GM21526 (cell line): ENCODE measurements around the gene PDYN.

Source experiments
- ATAC-seq: cut with Tn5 transposase; IDR thresholded peaks from one replicate; pipeline ENCODE4 v1.9.1; 2021; ENCODE audit warnings: moderate library complexity; ENCODE audit not compliant: unreplicated experiment, low FRiP score

PDYN gene

DNA sequence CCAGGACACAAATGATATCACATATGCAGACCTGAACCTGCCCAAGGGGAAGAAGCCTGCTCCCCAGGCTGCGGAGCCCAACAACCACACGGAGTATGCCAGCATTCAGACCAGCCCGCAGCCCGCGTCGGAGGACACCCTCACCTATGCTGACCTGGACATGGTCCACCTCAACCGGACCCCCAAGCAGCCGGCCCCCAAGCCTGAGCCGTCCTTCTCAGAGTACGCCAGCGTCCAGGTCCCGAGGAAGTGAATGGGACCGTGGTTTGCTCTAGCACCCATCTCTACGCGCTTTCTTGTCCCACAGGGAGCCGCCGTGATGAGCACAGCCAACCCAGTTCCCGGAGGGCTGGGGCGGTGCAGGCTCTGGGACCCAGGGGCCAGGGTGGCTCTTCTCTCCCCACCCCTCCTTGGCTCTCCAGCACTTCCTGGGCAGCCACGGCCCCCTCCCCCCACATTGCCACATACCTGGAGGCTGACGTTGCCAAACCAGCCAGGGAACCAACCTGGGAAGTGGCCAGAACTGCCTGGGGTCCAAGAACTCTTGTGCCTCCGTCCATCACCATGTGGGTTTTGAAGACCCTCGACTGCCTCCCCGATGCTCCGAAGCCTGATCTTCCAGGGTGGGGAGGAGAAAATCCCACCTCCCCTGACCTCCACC is 56.4 kb downstream of the PDYN start:
- no peak for ATAC-seq

DNA sequence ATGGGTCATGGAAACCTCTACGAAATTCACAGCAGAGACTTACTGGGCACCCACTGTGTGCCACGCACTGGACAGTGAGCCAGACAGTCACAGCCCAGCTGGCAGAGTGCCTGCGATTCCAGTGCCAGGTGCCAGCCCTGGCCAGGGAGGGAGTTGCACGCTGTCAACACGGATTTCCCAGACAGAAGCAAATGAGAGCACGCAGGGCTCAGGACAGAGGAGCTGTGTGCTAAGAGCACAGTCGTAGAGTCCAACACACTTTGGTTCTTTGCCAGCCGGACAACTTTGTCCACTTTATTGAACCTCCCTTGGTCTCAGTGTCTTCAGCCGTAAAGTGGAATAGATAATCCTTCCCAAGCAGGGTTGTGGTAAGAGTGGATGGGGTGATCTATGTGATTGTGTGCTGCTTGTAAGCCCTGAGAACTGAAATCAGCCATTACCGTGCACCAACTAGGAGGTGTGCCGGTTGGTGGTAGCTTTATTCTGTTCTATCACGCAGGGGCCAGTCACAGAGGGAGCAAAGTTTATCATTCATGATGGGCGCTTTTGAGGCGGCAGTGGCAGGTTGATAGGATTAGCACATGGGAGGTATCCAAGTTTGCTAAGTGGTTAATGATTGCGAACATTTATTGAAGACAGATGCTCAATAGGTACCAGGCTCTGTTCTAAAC is 58.0 kb downstream of the PDYN start:
- ATAC-seq, result no peak

DNA sequence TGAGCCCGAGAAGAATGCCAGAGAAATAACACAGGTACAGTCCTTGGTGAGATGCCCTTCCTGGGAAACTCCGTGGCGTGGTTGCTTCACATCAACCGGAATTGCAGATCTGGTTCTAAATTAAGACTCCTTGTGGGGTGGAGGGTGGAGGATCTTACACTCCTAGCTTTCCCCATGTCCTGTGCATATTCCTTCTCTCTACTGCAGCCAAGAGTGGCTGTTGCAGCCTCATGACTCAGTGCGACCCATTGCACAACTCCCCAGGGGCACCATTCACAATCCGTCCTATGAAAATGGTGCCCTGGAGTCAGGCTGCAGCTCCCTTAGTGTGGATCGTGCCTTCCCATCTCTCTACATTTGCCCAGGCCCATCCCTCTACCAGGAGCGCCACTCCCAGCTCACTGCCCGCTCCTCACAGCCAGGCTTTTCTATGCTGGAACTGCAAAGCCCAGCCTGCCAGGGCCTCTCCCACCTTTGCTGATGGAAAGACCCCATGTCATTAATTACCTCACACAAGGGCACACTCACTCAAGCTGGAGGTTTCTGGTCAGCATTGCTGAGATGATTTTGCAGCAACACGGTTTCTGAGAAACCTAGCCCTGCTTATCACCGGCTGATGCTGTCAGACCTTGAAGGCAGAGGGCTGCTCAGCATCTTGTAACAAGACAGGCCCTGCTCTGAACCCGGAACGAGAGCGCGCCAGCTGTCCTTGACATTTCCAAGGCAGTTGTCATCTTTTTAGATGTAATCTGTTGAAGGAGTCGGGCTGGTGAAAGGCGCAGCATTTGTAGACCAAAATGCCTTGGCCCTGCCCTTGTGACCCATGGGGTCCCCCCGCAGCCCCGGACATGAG is 58.9 kb downstream of the PDYN start:
- no peak for ATAC-seq

DNA sequence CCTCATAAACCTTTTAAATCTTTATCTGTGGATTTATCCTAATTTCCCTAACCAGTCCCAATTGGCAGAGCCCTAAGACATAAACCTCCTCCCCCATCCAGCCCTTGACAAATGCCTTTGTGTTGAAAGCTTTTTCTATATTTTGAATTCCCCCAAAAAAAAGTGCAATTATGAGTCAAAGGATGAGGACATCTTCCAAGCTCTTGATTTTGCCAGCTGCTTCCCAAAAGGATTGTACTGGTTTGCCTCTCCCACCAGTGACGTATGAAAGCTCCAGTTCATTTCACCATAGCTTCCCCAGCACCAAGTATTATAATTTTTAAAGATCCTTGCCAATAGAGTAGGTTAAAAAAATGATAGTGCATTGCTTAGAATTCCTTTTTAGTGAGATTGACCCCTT is 59.7 kb downstream of the PDYN start:
- no peak for ATAC-seq

DNA sequence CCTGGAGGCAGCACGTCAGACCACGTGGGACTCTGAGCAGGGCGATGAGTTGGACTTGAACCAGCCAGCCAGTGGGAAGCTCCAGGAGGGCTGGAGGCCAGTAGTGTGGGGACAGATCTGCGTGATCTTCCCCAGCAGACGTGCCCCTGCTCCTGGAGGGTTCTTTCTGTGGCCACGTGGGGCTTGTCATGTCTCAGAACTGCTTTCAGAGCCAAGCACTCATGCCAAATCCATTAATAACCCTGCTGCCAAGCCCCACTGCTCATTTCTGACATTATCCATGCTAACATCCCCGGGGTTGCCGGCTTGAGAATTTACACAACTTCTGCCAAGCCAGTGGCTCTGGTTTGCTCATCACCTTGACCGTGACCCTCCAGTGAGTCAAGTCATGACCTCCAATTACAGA is 60.4 kb downstream of the PDYN start:
- ATAC-seq, result no peak

DNA sequence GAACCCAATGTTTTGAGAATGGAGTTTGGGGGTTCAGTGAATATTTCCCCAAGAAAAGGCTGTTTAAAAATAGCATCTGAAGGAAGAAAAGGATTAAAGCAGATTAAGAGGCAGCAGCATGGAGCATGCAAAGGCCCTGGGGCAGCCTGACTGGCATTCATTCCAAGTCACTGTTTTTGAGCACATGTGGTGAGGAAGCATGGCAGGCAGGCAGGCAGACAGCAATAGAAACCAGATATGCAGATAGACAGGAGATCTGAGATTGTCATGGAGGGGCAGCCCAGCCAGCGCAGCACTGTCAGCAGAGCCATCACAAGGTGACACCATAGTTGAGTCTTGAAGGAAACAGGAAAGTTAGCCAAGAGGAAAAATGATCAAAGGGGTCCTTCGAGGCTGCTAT is 60.9 kb downstream of the PDYN start:
- ATAC-seq, result no peak

DNA sequence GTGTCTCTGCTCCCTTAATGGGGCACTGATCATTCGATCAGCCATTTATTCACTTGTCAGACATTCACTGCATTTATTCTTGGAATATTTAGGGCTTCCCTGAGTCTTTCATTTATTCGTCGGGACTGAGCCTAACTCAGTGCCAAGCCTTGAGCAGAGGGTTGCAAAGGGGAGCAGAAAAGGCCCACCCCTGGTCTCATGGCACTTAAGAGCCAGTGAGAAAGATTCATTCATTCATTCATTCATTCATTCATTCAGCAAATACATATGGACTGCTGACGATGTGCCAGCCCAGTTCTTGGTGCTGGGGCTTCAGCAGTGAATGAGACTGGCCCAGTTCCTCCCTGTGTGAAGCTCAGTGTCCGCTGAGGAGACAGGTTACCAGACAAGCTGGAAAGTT is 62.0 kb downstream of the PDYN start:
- ATAC-seq, result no peak

DNA sequence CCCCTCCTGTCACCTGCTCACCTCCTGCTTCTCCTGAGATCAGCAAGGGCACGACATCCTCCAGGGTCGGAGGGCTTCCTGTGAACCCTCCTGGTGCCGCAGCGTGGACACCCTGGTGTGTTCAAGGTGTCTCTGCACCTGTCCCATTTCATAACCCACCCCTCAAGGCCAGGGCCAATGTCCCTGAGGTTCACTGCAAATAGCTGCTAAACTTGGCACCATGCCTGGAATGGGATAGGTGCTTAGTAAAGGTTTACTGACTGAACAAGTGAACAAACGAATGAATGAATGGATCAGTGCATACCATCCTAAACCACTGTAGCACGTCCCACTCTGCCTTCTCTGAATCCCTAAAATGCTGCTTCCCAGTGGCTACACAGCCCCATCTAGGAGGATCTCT is 63.7 kb downstream of the PDYN start:
- ATAC-seq, result no peak

DNA sequence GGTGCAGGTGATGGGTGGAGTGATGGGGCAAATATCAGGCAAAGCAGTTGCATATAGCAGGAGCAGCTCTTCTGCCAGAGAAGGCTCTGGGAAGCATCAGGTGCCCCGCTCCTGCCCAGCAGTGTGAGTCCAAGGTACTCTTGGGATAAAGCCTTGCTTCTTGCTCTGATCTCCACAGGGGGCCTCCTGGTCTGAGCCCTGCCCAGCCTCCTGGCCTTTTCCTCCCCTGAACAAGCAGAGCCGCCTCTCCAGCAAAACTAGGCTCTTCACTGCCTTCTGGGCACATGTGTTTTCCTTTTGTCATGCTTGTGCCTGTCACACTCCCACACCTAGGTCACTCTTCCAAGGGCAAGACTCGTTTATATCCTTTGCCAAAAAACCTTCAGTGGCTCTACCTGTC is 64.4 kb downstream of the PDYN start:
- no peak for ATAC-seq

DNA sequence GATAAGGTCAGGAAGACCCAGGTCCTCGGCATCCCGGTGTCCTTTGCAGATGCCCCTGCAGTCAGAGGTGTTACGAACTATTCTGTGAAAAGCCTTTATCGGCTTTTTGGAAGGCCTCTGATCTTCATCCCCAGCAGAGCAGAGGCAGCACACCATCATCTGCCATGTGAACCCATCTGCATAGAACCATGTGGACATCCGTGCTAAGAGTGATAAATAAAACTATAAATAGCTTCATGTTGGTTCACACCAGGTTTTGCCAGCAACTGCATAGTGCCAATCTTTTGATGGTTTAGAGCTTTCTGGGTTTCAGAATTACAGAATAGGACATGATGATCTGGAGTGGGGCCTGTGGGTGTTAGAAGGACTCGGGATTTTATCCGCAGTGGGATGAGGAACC is 65.1 kb downstream of the PDYN start:
- no peak for ATAC-seq
